K562 (cell line): Measurements from ENCODE around the gene EXOG. TPM values are rescaled to one million over a fixed set of nuclear protein-coding genes. Genes with fewer than 3 reads are reported as not detected.

Experiments
- ATAC-seq: fragments of 200-7000 bp; cut with Tn5 transposase; 3 replicates; pipeline ENCODE4 v1.9.1; 2020; ENCODE audit warnings: moderate library complexity
- BruUV-seq: library from RNA; stranded (reverse); fragments of 400-500 nt; replicated peaks from 2 replicates; lab custom pipeline; 2021; lab: Mats Ljungman, UMichigan
- CTCF ChIA-PET: fragments of 300-600 bp; formaldehyde crosslinking; extraction: SDS; loops from one replicate; lab custom pipeline; 2021; ENCODE audit warnings: low intra/inter-chr PET ratio; lab: Yijun Ruan, JAX
- POLR2A ChIA-PET: fragments of 300-600, 350-650 bp; sonication (Branson Sonifier 250); formaldehyde crosslinking; extraction: SDS; loops from one replicate; lab custom pipeline; 2021; ENCODE audit warnings: antibody characterized with exemption, inconsistent platforms; lab: Yijun Ruan, JAX
- DNase-seq, 4 experiments: peaks; one replicate each; pipeline versions ENCODE4 v3.0.0 to v3.0.0-alpha.2; 2011 to 2018; ENCODE audit warnings: low spot score in 3 of 4, mixed read lengths in 3 of 4; ENCODE audit errors: extremely low read depth in 1 of 4
- FAIRE-seq: peaks from 2 replicates; lab custom pipeline; 2011; peaks lifted over from hg19 to GRCh38; lab: Jason Lieb, UNC
- H2AFZ ChIP-seq: 2 replicates; pipeline ENCODE4 v1.6.0; 2011; ENCODE audit warnings: low read depth, low read length, control low read depth, inconsistent platforms
- H3K27ac ChIP-seq: fragments of 200-600 bp; 3 replicates; pipeline ENCODE4 v1.8.0; 2011; ENCODE audit warnings: low read depth, mild to moderate bottlenecking, control low read depth, inconsistent platforms, low read length, moderate library complexity, mixed read lengths; ENCODE audit errors: extremely low read depth
- H3K27me3 ChIP-seq, 2 experiments: fragments of 300-600 bp in 1 of 2; 2 replicates in 1 of 2; 3 replicates in 1 of 2; pipeline versions ENCODE4 v1.6.0 to v1.8.0; 2011; ENCODE audit warnings: inconsistent platforms in 2 of 2, low read length in 2 of 2, mild to moderate bottlenecking in 1 of 2, mixed read lengths in 1 of 2, moderate library complexity in 1 of 2; ENCODE audit not compliant: control insufficient read depth in 2 of 2, insufficient read depth in 2 of 2
- H3K36me3 ChIP-seq: fragments of 300-600 bp; 3 replicates; pipeline ENCODE4 v1.8.0; 2011; ENCODE audit warnings: mild to moderate bottlenecking, low read length, inconsistent platforms; ENCODE audit not compliant: control insufficient read depth, insufficient read depth
- H3K4me1 ChIP-seq, 2 experiments: fragments of 200-600 bp in 1 of 2; replicated peaks in 1 of 2; 2 replicates in 1 of 2; 3 replicates in 1 of 2; pipeline versions ENCODE4 v1.5.1 to v1.8.0; 2011; ENCODE audit warnings: inconsistent platforms in 2 of 2, low read length in 2 of 2, mild to moderate bottlenecking in 1 of 2, mixed read lengths in 1 of 2, moderate library complexity in 1 of 2; ENCODE audit not compliant: control insufficient read depth in 2 of 2, insufficient read depth in 2 of 2
- H3K4me2 ChIP-seq: 2 replicates; pipeline ENCODE4 v1.6.1; 2011; ENCODE audit warnings: low read length, control low read depth, inconsistent platforms, mixed read lengths; ENCODE audit not compliant: insufficient read depth
- H3K4me3 ChIP-seq: fragments of 200-600 bp; sonication (generic), shearing (Covaris generic); 2 replicates; pipeline ENCODE4 v1.5.1; 2016; ENCODE audit warnings: control low read depth, inconsistent platforms
- H3K79me2 ChIP-seq: fragments of 200-600 bp; 3 replicates; pipeline ENCODE4 v1.8.0; 2011; ENCODE audit warnings: low read length, inconsistent platforms; ENCODE audit not compliant: control insufficient read depth, insufficient read depth
- H3K9ac ChIP-seq, 2 experiments: 2 replicates each; pipeline versions ENCODE4 v1.6.0 to v1.6.1; 2011; ENCODE audit warnings: low read depth in 2 of 2, low read length in 2 of 2, control low read depth in 1 of 2, inconsistent platforms in 1 of 2, mild to moderate bottlenecking in 1 of 2, mixed read lengths in 1 of 2; ENCODE audit not compliant: insufficient read depth in 1 of 2
- H3K9me1 ChIP-seq: one replicate; pipeline ENCODE4 v1.6.0; 2011; ENCODE audit warnings: inconsistent platforms, mild to moderate bottlenecking, low read length, moderate library complexity; ENCODE audit not compliant: control insufficient read depth, insufficient read depth
- H3K9me3 ChIP-seq: replicated peaks from 2 replicates; pipeline ENCODE4 v1.5.1; 2011; ENCODE audit warnings: low read depth, low read length, inconsistent platforms; ENCODE audit not compliant: control insufficient read depth, insufficient read depth
- H4K20me1 ChIP-seq: replicated peaks from 2 replicates; pipeline ENCODE4 v1.6.1; 2011; ENCODE audit warnings: low read length, inconsistent platforms, mixed read lengths; ENCODE audit not compliant: control insufficient read depth, insufficient read depth
- E2F5 ChIP-seq: sonication (generic); formaldehyde crosslinking; IDR thresholded peaks from 2 replicates; pipeline ENCODE4 v1.8.0; 2022; ENCODE audit warnings: mild to moderate bottlenecking, missing genetic modification reagents
- ELK1 ChIP-seq: sonication (generic); formaldehyde crosslinking; IDR thresholded peaks from 2 replicates; pipeline ENCODE4 v1.8.1; 2022; ENCODE audit warnings: missing genetic modification reagents
- KDM4B ChIP-seq, 2 experiments: fragments of 450-650 bp in 1 of 2; sonication (generic) in 1 of 2; IDR thresholded peaks; 2 replicates each; pipeline ENCODE4 v1.6.1; 2016 to 2017; ENCODE audit warnings: borderline replicate concordance in 2 of 2, antibody characterized with exemption in 1 of 2, low read depth in 1 of 2, mild to moderate bottlenecking in 1 of 2
- KLF1 ChIP-seq: fragments of 450-650 bp; IDR thresholded peaks from 2 replicates; pipeline ENCODE4 v1.6.1; 2016; ENCODE audit warnings: missing genetic modification characterization, missing compliant biosample characterization
- L3MBTL2 ChIP-seq: fragments of 450-650 bp; IDR thresholded peaks from 2 replicates; pipeline ENCODE4 v1.6.1; 2016; ENCODE audit warnings: mild to moderate bottlenecking, moderate library complexity
- NFE2 ChIP-seq: IDR thresholded peaks from 2 replicates; pipeline ENCODE4 v1.6.1; 2014; ENCODE audit warnings: antibody characterized with exemption, low read depth
- NR3C1 ChIP-seq: sonication (generic); formaldehyde crosslinking; IDR thresholded peaks from 2 replicates; pipeline ENCODE4 v1.8.1; 2022; ENCODE audit warnings: missing genetic modification reagents
- RAD51 ChIP-seq: fragments of 450-650 bp; IDR thresholded peaks from 2 replicates; pipeline ENCODE4 v1.7.1; 2016; ENCODE audit warnings: low read depth, mild to moderate bottlenecking, borderline replicate concordance
- TCF3 ChIP-seq: sonication (generic); formaldehyde crosslinking; IDR thresholded peaks from 2 replicates; pipeline ENCODE4 v1.4.0; 2020; ENCODE audit warnings: mild to moderate bottlenecking, missing genetic modification reagents
- TCFL5 ChIP-seq: fragments of 250-450 bp; sonication (Bioruptor Pico); conservative IDR thresholded peaks from 2 replicates; pipeline ENCODE4 v1.6.1; 2021; ENCODE audit warnings: mild to moderate bottlenecking, moderate library complexity, matching md5 sums
- TSHZ1 ChIP-seq: fragments of 250-450 bp; sonication (Bioruptor Pico); IDR thresholded peaks from 2 replicates; pipeline ENCODE4 v1.4.0; 2020; ENCODE audit warnings: mild to moderate bottlenecking, moderate library complexity
- ZBTB26 ChIP-seq: fragments of 450-650 bp; formaldehyde crosslinking; IDR thresholded peaks from 2 replicates; pipeline ENCODE4 v1.4.0; 2022; ENCODE audit warnings: missing genetic modification characterization
- ZBTB33 ChIP-seq: sonication (generic); formaldehyde crosslinking; IDR thresholded peaks from 2 replicates; pipeline ENCODE4 v1.8.1; 2023; ENCODE audit warnings: mild to moderate bottlenecking, missing genetic modification reagents
- WGBS: fragments of 100-300 bp; shearing (Covaris generic); methylation state at CpG from one replicate; pipeline ENCODE4 v1.1.6; 2016; ENCODE audit warnings: low coverage, mixed read lengths; ENCODE audit not compliant: insufficient coverage; ENCODE audit errors: missing lambda C conversion rate; 5-methylcytosine and 5-hydroxymethylcytosine counted together
- in situ Hi-C: fragments of 300-500 bp; cut with MboI; formaldehyde crosslinking; loops from 4 replicates; pipeline ENCODE4 v1.15.0; 2018; ENCODE audit warnings: inconsistent platforms, mixed read lengths
- intact Hi-C: fragments of 100-400 bp; cut with micrococcal nuclease; formaldehyde crosslinking; loops from 2 replicates; pipeline ENCODE4 v1.14.2; 2022
- polyA plus RNA-seq, 8 experiments: library from polyadenylated mRNA; depleted of rRNA in 4 of 8; stranded (reverse) in 5 of 8; unstranded in 3 of 8; fragments of >200 nt; fragmentation: Nextera tagmentation in 2 of 8; fragmentation: Illumina TruSeq in 1 of 8; extraction: Ambion mirVana in 2 of 8; extraction: Trizol in 1 of 8; gene quantifications; 2 replicates each; pipeline versions ENCODE4 v1.2.1 to v1.2.3, GENCODE V29; 2011 to 2014; ENCODE audit warnings: inconsistent platforms in 1 of 8, missing spikeins in 1 of 8
- total RNA-seq, 7 experiments: library from RNA; depleted of rRNA in 6 of 7; stranded (reverse); fragments of >200 nt in 6 of 7; fragmentation: Illumina TruSeq in 2 of 7; extraction: Trizol in 2 of 7; gene quantifications; 2 replicates each; pipeline versions ENCODE4 v1.2.1 to v1.2.3, GENCODE V29; 2011 to 2021; ENCODE audit warnings: low replicate concordance in 1 of 7

Gene EXOG
- total and polyA plus RNA-seq, 9 of the 15 experiments (the other 6 are each of a cell fraction or from before 2014, with no cell fraction given) = 10.8 to 21.7 (median 14.8) TPM

GRCh38 chr3:38556640-38557358 is 60.7 kb downstream of the EXOG start:
- no peak overlapping the region for H3K4me3 ChIP-seq
- FAIRE-seq (no peak), DNase-seq (no peak), ATAC-seq (no peak)
- H4K20me1 ChIP-seq = no peaks in the 10 kb centered on the region
- CTCF ChIA-PET = no interaction called here
- H3K36me3 ChIP-seq = no peaks in the 10 kb centered on the region
- H3K27me3 ChIP-seq = peaks cover 11 to 28% of the 10 kb centered on the region in 2 experiments; a peak in 4 of 5 replicates
- WGBS = 3% methylated on average over 4 of the region's 4 CpGs
- H3K9me1 ChIP-seq = no peaks in the 10 kb centered on the region
- H3K9me3 ChIP-seq = no peaks in the 10 kb centered on the region
- no peak overlapping the region for H3K4me2 ChIP-seq
- POLR2A ChIA-PET = interaction anchor here (0.7 to 0.8 kb wide), 3 partner anchors 12 to 109 kb away, joined by 3 to 4 read pairs (median 3); no protein-coding TSS in a partner anchor
- no peak overlapping the region for H3K9ac ChIP-seq
- in situ Hi-C loops = no loop called here
- H3K79me2 ChIP-seq = no peaks in the 10 kb centered on the region
- no peaks in the 10 kb centered on the region for H3K4me1 ChIP-seq
- intact Hi-C loops = no loop called here
- no TSS peak for BruUV-seq
- no peak overlapping the region for H2AFZ ChIP-seq
- H3K27ac ChIP-seq = no peak overlapping the region
- TF ChIP-seq RAD51 (no peak), KLF1 (tag) (no peak), E2F5 (CRISPR knock-in tag) (no peak), ZBTB26 (CRISPR knock-in tag) (no peak), NR3C1 (no peak), TCFL5 (CRISPR knock-in tag) (no peak), ZBTB33 (CRISPR knock-in tag) (no peak), TCF3 (CRISPR knock-in tag) (no peak), L3MBTL2 (no peak), NFE2 (no peak), ELK1 (CRISPR knock-in tag) (no peak), TSHZ1 (CRISPR knock-in tag) (no peak), KDM4B (IDR thresholded peaks at IDR 0.05; ENCODE audit: borderline replicate concordance in 2 of 2, low read depth in 1 of 2) (no peak)
